CD4-positive, alpha-beta T cell treated with Interleukin-4 for 1 hour (primary cell): ENCODE results near the gene DNAJC18.
"Not testable (repeated sequence)": the region's sequence is repeated elsewhere in the genome, so short reads cannot be mapped to it uniquely, and the experiment has no call there.

Experiments used
- DNase-seq, 2 donors: peaks; one replicate each; pipeline ENCODE4 v3.0.0-alpha.2; 2020 to 2022

Gene DNAJC18

GRCh38 chr5:139402561-139403158, 36.7 kb downstream of the DNAJC18 start:
- DNase-seq: no peak

GRCh38 chr5:139401546-139401945, 37.8 kb downstream of the DNAJC18 start:
- no peak for DNase-seq

GRCh38 chr5:139399501-139400121, 39.7 kb downstream of the DNAJC18 start:
- DNase-seq: no peak

DNA sequence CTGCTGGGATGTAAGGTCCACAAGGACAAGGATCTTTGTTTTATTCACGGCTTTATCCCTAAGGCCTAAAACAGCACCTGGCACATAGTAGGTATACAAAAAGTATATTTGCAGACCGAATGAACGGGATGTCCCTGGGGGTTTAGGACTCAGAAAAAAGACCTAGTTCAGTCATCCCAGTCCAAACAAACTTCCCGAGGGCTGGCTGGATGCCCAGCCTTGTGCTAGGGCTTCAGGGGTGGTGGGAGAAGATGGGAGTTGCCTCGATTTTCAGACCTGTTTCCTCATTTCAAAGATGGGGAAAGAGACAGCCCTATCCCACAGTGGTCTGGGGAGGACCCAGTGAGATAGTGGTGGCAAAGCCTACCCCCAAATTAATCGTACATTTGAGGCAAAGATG, 41.4 kb downstream of the DNAJC18 start:
- no peak for DNase-seq

- no peak for DNase-seq
Measured at GRCh38 chr5:139396691-139397090, 42.6 kb downstream of the DNAJC18 start.

- no peak for DNase-seq
Measured at GRCh38 chr5:139395844-139396640, 43.3 kb downstream of the DNAJC18 start.

DNA sequence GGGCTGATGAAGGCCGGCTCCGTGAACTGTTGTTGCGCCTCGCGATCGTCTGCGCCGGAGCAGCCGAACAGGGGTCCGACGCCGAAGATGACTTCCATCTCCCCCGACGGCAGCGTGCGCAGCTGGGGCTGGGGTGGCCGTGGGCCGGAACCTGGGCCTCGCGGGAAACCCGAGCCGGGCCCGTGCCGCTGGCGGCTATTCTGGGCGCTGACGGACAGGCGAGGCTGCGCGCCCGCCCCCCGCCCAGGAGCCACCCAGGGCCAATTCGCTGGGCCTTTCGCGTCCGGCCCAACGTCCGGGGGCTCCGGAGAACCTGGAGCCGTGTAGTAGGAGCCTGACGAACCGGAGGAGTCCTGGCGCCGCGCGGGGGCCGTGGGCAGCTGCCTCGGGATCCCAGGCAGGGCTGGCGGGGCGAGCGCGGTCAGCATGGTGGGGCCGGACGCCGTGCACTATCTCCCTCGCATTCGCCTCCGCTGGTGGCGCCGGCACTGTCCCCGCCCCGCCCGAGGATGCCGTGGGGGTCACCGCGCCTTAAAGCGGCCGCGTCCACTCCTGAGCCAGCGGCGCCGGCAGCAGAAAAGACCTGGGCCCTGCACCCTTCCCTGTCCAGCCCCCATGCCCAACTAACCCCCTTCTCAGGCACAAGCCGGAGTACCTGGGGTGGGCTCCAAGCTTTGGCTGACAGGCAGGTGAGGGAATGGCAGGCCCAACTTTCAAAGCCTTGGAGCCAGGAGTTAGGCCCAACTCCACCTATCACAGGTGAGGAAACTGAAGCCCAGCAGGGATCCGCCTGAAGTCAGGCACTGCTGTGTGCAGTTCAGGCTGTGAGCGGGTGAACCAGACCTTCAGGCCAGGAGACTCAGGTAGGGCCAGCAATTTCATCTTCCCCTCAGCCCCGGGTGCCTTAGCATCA, 44.4 kb downstream of the DNAJC18 start, which contains the start of gene PROB1:
Gene PROB1 (minus strand): TSS at position 451 of the 913 bp plus-strand sequence. CDS start 23 bp downstream, at position 428.
- no peak for DNase-seq

- DNase-seq: peak; percentile 57 to 63
Measured at GRCh38 chr5:139394123-139394653, 45.1 kb downstream of the DNAJC18 start.

DNA sequence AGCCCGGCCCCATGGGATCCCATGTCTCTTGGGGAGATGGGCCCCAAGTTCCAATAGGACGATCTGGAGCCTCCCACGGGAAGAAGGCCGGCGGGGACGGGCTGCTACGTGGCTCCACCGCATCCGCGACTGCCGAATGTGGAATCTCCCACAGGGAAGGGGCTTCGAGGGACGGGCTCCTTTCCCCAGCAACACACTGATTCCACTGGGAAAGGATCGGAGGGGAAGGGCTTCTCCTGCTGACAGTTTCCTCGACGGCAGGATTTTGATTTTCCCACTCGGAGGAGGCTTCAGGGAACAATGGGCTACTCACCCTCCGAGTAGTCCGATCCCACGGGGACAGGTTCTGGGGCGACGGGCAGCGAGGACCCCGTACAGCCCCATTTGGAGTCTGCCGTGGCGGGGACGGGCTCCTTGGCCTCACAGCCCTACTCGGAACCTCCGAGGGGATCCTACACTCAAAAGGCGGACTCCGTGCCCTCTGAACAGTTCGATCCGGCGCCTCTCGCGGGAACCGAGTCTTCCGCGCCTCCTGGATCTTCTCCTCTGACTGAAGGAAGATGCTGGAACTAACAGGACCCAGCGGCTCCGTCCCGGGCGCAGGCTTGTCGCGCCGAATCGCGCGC, 45.7 kb downstream of the DNAJC18 start:
- no peak for DNase-seq

GRCh38 chr5:139392678-139393496, 46.4 kb downstream of the DNAJC18 start:
- peak; percentile 81 to 83 for DNase-seq

DNA sequence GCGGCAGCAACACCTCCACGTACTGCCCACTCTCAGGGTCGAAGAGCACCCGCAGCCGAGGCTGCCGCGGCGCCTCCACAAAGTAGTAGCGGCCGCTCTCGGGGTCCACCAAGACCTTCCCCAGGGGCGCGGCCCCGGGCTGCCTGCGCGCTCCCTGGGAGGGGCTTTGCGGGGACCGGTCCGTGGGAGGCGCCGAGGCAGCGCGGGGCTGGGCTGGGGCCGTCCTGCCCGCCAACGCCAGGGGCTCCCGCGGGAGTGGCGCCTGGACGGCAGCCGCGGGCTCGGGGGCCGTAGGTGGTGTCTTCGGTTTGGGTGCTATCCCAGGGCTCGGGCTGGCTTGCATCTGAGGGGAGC, 47.0 kb downstream of the DNAJC18 start:
- DNase-seq: no peak

- no peak for DNase-seq
Measured at GRCh38 chr5:139391570-139392323, 47.6 kb downstream of the DNAJC18 start.

GRCh38 chr5:139390639-139391569, 48.4 kb downstream of the DNAJC18 start:
- no peak for DNase-seq

DNA sequence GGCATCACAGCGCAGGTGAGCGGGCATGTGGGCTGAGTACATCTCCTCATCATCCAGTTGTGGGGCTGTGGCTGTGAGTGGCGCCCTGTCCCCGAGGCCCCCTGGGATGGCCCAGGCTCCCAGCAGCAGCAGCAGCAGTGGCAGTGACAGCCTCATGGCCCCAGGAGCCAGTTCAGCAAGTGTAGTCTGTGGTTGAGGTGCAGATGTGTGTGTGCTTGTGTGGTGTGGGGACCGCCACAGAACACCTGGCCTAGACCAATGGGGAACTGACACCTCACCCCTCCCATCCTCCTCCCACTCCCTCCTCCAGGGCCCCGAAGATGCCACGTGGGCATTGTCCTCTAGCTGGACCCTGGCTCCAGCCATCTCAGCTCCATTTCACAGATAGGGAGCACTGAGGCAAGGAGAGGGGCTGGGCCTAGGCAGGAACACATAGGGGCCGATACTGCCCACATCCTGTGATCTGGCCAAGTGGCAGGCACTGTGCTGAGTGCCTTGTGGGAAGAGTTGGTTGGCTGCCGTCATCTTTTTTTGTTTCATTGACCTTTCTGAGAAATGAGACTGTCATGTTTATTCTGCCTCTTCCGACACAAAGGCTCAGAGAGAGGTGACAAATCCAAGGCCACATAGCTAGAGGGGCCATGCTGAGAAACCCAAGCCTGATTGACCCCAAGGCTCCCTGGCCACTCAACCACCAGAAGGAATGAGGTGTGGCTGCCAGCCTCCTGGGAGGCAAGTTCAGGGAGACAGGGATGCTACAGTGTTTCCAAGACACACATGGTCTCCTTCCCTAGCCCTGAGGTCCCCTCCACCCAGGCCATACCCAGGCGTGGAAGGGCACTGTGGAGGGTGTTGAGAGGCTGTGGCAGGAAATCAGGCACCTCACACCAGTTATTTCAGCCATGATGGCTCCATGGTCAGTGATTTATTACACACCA, 49.4 kb downstream of the DNAJC18 start, which contains the start of gene MZB1:
Gene MZB1 (minus strand): TSS at position 213 of the 938 bp plus-strand sequence. CDS start 57 bp downstream, at position 156.
- DNase-seq: peak; percentile 83 to 86

DNA sequence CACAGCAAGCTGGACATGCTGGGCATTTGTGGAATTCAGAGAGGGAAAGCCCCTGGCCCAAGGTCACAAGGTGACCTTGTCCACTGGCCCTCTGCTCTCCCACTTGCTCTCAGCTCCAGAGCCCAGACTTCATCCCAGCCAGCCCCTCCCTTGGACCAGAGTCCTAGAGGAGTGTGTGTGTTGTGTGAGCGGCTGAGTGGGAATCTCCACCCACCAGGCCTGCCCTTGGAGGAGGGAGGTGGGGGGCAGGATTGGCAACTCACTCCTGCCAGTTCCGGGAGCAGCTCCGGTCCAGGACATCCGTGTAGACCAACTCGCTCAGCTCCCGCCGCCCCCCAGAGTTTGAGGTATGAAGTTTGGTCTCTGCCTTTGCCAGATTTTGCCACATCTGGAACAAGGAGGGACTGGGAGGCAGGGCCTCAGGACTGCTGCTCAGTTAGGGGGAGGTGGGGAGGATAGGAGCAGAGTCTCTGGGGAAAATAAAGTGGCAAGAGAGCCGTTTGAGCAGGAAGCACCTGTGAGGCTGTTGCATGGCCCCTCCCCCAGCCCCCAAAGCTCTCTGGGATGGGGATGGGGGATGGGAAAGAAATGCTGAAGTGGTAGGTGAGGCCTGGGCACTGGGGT, 51.0 kb downstream of the DNAJC18 start:
- peak in 1 of 2 donors; percentile 69 for DNase-seq

- no peak for DNase-seq
Measured at GRCh38 chr5:139387611-139388197, 51.6 kb downstream of the DNAJC18 start.

GRCh38 chr5:139386956-139387355, 52.4 kb downstream of the DNAJC18 start:
- not testable (repeated sequence) for DNase-seq
